GM18858 (cell line): ENCODE measurements around the gene HPS4.
"Not testable (repeated sequence)": the region's sequence is repeated elsewhere in the genome, so short reads cannot be mapped to it uniquely, and the experiment has no call there.

ENCODE experiments used
- ATAC-seq: cut with Tn5 transposase; IDR thresholded peaks from one replicate; pipeline ENCODE4 v1.9.1; 2021; ENCODE audit not compliant: unreplicated experiment

Gene HPS4

DNA sequence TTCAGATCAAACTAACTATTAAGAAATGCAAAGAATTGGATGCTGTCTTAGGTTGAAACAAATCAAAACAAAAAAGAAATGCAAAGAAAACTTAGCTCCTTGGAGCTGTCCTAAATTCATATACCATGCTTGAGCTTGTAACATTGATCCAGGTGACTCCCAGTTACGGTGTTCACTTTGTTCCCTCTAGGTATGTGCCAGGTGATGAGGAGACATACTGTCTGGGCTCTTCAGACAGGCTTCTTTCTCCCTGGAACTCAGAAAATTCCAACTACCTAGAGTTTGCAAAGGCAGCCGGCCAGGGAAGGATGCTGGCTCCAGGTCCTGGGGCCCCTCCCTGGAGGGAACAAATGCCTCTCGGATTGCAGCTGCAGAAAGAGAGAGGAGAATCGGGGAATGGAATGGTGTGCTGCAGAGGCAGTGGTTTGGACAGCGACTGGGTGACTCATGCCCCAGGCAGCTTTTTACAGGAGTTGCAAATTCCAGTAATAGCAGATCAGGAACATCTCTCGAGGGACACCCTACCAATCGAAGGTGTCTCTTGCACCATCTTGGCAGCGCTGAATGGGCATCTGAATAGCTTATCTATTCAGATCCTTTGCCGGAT is 66.8 kb downstream of the HPS4 start:
- ATAC-seq, result no peak

GRCh38 chr22:26416256-26416655 is 67.3 kb downstream of the HPS4 start:
- ATAC-seq, result no peak

- no peak for ATAC-seq
Observed at GRCh38 chr22:26414347-26414746, 69.2 kb downstream of the HPS4 start.

- ATAC-seq, result no peak
Observed at GRCh38 chr22:26410386-26410785, 73.2 kb downstream of the HPS4 start.

DNA sequence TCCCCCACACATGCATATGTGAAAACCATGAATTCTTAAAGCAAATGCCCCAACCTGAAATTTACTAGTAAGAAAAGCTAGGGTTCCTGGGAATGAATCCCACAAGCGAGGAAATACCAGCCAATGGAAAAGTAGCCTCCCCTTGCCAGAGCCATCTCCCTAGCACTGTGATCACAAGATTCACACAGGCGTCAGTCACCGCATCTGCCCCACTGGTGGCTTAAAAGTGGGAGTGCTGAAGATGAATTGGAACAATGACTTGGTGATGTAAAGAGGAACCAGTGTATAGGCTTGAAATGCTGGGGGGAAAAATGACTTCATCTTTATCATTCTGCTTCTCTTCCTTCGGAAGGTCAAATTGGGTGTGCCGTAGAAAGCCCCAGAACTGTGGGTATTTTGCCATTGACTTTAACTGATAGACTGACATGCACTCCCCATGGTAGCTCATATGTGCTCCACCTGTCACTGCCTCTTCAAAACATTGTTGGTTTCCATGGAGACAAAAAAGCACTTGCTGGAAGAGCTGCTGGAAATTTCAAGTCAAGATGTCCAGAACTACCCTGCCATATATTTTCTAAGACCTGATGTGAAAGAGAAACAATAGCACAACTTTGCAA is 73.8 kb downstream of the HPS4 start:
- no peak for ATAC-seq

- not testable (repeated sequence) for ATAC-seq
Observed at GRCh38 chr22:26408562-26409220, 74.9 kb downstream of the HPS4 start.

GRCh38 chr22:26406118-26406517 is 77.5 kb downstream of the HPS4 start:
- no peak for ATAC-seq

GRCh38 chr22:26404851-26405421 is 78.6 kb downstream of the HPS4 start:
- no peak for ATAC-seq

- ATAC-seq, result no peak
Observed at GRCh38 chr22:26401726-26402125, 81.9 kb downstream of the HPS4 start.
